Endothelial cell of umbilical vein (primary cell): ENCODE results near the gene HMGXB3. TPM values are rescaled to one million over a fixed set of nuclear protein-coding genes. Genes with fewer than 3 reads are reported as not detected.

Experiments
- BruUV-seq: library from RNA; stranded (reverse); fragments of 400-500 nt; replicated peaks from 2 replicates; lab custom pipeline; 2021; lab: Mats Ljungman, UMichigan
- CTCF ChIA-PET: fragments of 300-600, 350-600 bp; sonication (Branson Sonifier 250); formaldehyde crosslinking; loops from one replicate; lab custom pipeline; 2021; ENCODE audit warnings: antibody characterized with exemption, inconsistent platforms; lab: Charles Lee
- POLR2A ChIA-PET: fragments of 300-600, 350-600 bp; sonication (Branson Sonifier 250); formaldehyde crosslinking; loops from one replicate; lab custom pipeline; 2021; ENCODE audit warnings: antibody characterized with exemption, inconsistent platforms; lab: Charles Lee
- DNase-seq: peaks from one replicate; pipeline ENCODE4 v3.0.0-alpha.2; 2011; ENCODE audit warnings: low read depth, low spot score
- FAIRE-seq: peaks from 2 replicates; lab custom pipeline; 2011; peaks lifted over from hg19 to GRCh38; lab: Jason Lieb, UNC
- H2AFZ ChIP-seq: 2 replicates; pipeline ENCODE4 v1.6.0; 2012; ENCODE audit warnings: low read depth, low read length, control low read depth, inconsistent platforms
- H3K27ac ChIP-seq: 2 replicates; pipeline ENCODE4 v1.5.1; 2011; ENCODE audit warnings: low read depth, mild to moderate bottlenecking, control low read depth, low read length, moderate library complexity; ENCODE audit not compliant: insufficient read depth
- H3K27me3 ChIP-seq, 2 experiments: 2 replicates each; pipeline versions ENCODE4 v1.6.0 to v1.6.1; 2011; ENCODE audit warnings: low read length in 2 of 2, mixed read lengths in 1 of 2; ENCODE audit not compliant: control insufficient read depth in 2 of 2, insufficient read depth in 2 of 2
- H3K36me3 ChIP-seq, 2 experiments: 2 replicates in 1 of 2; 3 replicates in 1 of 2; pipeline ENCODE4 v1.5.1; 2011; ENCODE audit warnings: low read length in 2 of 2, mild to moderate bottlenecking in 1 of 2, moderate library complexity in 1 of 2; ENCODE audit not compliant: control insufficient read depth in 2 of 2, insufficient read depth in 2 of 2; ENCODE audit errors: extremely low read depth in 1 of 2
- H3K4me1 ChIP-seq: 3 replicates; pipeline ENCODE4 v1.5.1; 2011; ENCODE audit warnings: mild to moderate bottlenecking, low read length; ENCODE audit not compliant: control insufficient read depth, insufficient read depth; ENCODE audit errors: extremely low read depth
- H3K4me2 ChIP-seq: 2 replicates; pipeline ENCODE4 v1.6.1; 2011; ENCODE audit warnings: low read length, control low read depth, mixed read lengths; ENCODE audit not compliant: insufficient read depth
- H3K4me3 ChIP-seq, 3 experiments: fragments of 200-600 bp in 1 of 3; sonication (generic), shearing (Covaris generic) in 1 of 3; replicated peaks in 1 of 3; 2 replicates each; pipeline ENCODE4 v1.5.1; 2011 to 2016; ENCODE audit warnings: control low read depth in 3 of 3, low read length in 3 of 3, mild to moderate bottlenecking in 2 of 3, inconsistent platforms in 1 of 3, low read depth in 1 of 3, moderate library complexity in 1 of 3; ENCODE audit not compliant: insufficient read depth in 1 of 3
- H3K79me2 ChIP-seq: 2 replicates; pipeline ENCODE4 v1.6.0; 2012; ENCODE audit warnings: low read length, inconsistent platforms; ENCODE audit not compliant: control insufficient read depth, insufficient read depth
- H3K9ac ChIP-seq: replicated peaks from 2 replicates; pipeline ENCODE3; 2011; ENCODE audit warnings: low read length, control low read depth; ENCODE audit not compliant: insufficient read depth; ENCODE audit errors: extremely low read depth
- H3K9me1 ChIP-seq: replicated peaks from 3 replicates; pipeline ENCODE4 v1.6.0; 2011; ENCODE audit warnings: mild to moderate bottlenecking, low read length; ENCODE audit not compliant: control insufficient read depth, insufficient read depth; ENCODE audit errors: extremely low read depth
- H3K9me3 ChIP-seq: replicated peaks from 2 replicates; pipeline ENCODE4 v1.5.1; 2012; ENCODE audit warnings: low read length, inconsistent platforms; ENCODE audit not compliant: control insufficient read depth, insufficient read depth
- H4K20me1 ChIP-seq: replicated peaks from 2 replicates; pipeline ENCODE3; 2011; ENCODE audit warnings: mild to moderate bottlenecking, low read length; ENCODE audit not compliant: control insufficient read depth, insufficient read depth; ENCODE audit errors: extremely low read depth
- EZH2 ChIP-seq: IDR thresholded peaks from 2 replicates; pipeline ENCODE4 v1.6.1; 2012; ENCODE audit warnings: borderline replicate concordance, low read depth, mild to moderate bottlenecking, moderate library complexity, low read length, inconsistent platforms; ENCODE audit not compliant: severe bottlenecking
- FOS ChIP-seq: IDR thresholded peaks from 2 replicates; pipeline ENCODE4 v1.6.1; 2011; ENCODE audit warnings: mild to moderate bottlenecking, low read length, moderate library complexity, borderline replicate concordance; ENCODE audit not compliant: insufficient read depth
- GATA2 ChIP-seq: IDR thresholded peaks from 2 replicates; pipeline ENCODE4 v1.7.0; 2011; ENCODE audit warnings: low read depth, mild to moderate bottlenecking, moderate library complexity, mixed read lengths, low read length; ENCODE audit not compliant: insufficient read length, insufficient read depth
- JUN ChIP-seq: IDR thresholded peaks from 2 replicates; pipeline ENCODE4 v1.6.1; 2011; ENCODE audit warnings: borderline replicate concordance, low read depth; ENCODE audit not compliant: insufficient read length, insufficient read depth
- POLR2AphosphoS5 ChIP-seq: IDR thresholded peaks from 2 replicates; pipeline ENCODE4 v1.6.1; 2012; ENCODE audit warnings: low read depth, mild to moderate bottlenecking, control low read depth, low read length, moderate library complexity; ENCODE audit not compliant: insufficient read depth
- dilution Hi-C: fragments of 300-500 bp; cut with MboI; formaldehyde crosslinking; loops from one replicate; pipeline ENCODE4 v1.15.0; 2019; ENCODE audit warnings: low sequenced_read_pairs; ENCODE audit not compliant: extremely low pct_ligation_motif_present
- intact Hi-C: fragments of 100-400 bp; cut with micrococcal nuclease; formaldehyde crosslinking; loops from one replicate; pipeline ENCODE4 v1.10.0; 2022
- polyA plus RNA-seq, 4 experiments: library from polyadenylated mRNA; depleted of rRNA in 3 of 4; stranded (reverse) in 3 of 4; unstranded in 1 of 4; fragments of >200 nt; gene quantifications; 2 replicates each; pipeline versions ENCODE4 v1.2.1 to v1.2.3, GENCODE V29; 2011 to 2012; ENCODE audit warnings: missing spikeins in 1 of 4
- total RNA-seq: library from RNA; stranded (reverse); gene quantifications from 2 replicates; pipeline ENCODE4 v1.2.3, GENCODE V29; 2021

HMGXB3 gene
- total and polyA plus RNA-seq, 2 donors (not counting 3 experiments of a cell fraction or from before 2014, with no cell fraction given): 34.8 to 52.6 TPM

DNA sequence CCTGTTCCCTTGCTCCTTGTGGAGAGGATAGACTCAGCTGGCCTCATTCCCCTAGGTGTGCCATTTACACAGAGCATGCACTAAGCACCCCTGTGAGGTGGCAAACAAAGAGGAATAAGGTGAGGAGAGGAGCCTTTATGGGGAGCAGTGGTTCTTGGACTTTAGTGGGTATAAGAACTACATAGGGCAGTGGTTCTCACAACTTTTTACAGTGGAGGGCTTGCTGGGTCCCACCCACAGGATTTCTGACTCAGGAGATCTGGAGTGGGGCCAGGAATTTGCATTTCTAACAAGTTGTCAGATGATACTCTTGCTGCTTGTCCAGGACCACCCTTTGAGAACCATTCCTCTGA lies 43.8 kb downstream of the HMGXB3 start:
- Histone ChIP-seq H3K4me2 (peak overlapping the region; percentile 75), H3K9me3 (no peaks in the 10 kb centered on the region), H3K4me1 (peaks cover 21% of the 10 kb centered on the region), H3K27ac (peak overlapping the region; percentile 58), H3K27me3 (no peaks in the 10 kb centered on the region), H2AFZ (peak overlapping the region; percentile 28), H3K4me3 (no peak overlapping the region), H3K79me2 (no peaks in the 10 kb centered on the region), H4K20me1 (no peaks in the 10 kb centered on the region), H3K9me1 (no peaks in the 10 kb centered on the region), H3K9ac (peak overlapping the region; percentile 19), H3K36me3 (peaks cover 23 to 53% of the 10 kb centered on the region in 2 experiments)
- ChIA-PET POLR2A (no interaction called here), CTCF (interaction anchor here (0.7 to 1.2 kb wide), 5 partner anchors 10 to 210 kb away, joined by 3 to 7 read pairs (median 3); no protein-coding TSS in a partner anchor)
- DNase-seq: peak; percentile 83
- BruUV-seq: no TSS peak
- intact Hi-C loops: loop anchor here (1.0 kb wide), 2 partner anchors 22 to 43 kb away; no protein-coding TSS in a partner anchor
- FAIRE-seq: peak; percentile 92
- TF ChIP-seq GATA2: no peak
- TF ChIP-seq FOS: peak; percentile 57
- no peak for TF ChIP-seq JUN
- dilution Hi-C loops: no loop called here

- H3K9me1 ChIP-seq: no peaks in the 10 kb centered on the region
- no peak overlapping the region for H3K9ac ChIP-seq
- ChIA-PET CTCF (interaction anchor here (0.7 to 1.2 kb wide), 6 partner anchors 10 to 210 kb away, joined by 3 to 7 read pairs (median 3); no protein-coding TSS in a partner anchor), POLR2A (no interaction called here)
- BruUV-seq: no TSS peak
- H3K9me3 ChIP-seq: no peaks in the 10 kb centered on the region
- no peak for FAIRE-seq
- H4K20me1 ChIP-seq: no peaks in the 10 kb centered on the region
- H3K4me1 ChIP-seq: peaks cover 24% of the 10 kb centered on the region
- DNase-seq: no peak
- H3K79me2 ChIP-seq: no peaks in the 10 kb centered on the region
- H3K36me3 ChIP-seq: peaks cover 23 to 55% of the 10 kb centered on the region in 2 experiments
- intact Hi-C loops: loop anchor here (1.0 kb wide), 2 partner anchors 22 to 43 kb away; no protein-coding TSS in a partner anchor
- H2AFZ ChIP-seq: no peak overlapping the region
- peak overlapping the region; percentile 75 for H3K4me2 ChIP-seq
- no peaks in the 10 kb centered on the region for H3K27me3 ChIP-seq
- dilution Hi-C loops: no loop called here
- no peak overlapping the region for H3K27ac ChIP-seq
- no peak overlapping the region for H3K4me3 ChIP-seq
- no peak for TF ChIP-seq GATA2
- no peak for TF ChIP-seq EZH2
- no peak for TF ChIP-seq POLR2AphosphoS5
These were observed 44.2 kb downstream of the HMGXB3 start for GRCh38 chr5:150044712-150045111.
